HG03442 (cell line): ENCODE measurements around the gene KCNQ1.

Experiments used
- ATAC-seq: cut with Tn5 transposase; IDR thresholded peaks from one replicate; pipeline ENCODE4 v1.9.1; 2021; ENCODE audit warnings: mild to moderate bottlenecking, moderate library complexity; ENCODE audit not compliant: unreplicated experiment

The KCNQ1 gene

DNA sequence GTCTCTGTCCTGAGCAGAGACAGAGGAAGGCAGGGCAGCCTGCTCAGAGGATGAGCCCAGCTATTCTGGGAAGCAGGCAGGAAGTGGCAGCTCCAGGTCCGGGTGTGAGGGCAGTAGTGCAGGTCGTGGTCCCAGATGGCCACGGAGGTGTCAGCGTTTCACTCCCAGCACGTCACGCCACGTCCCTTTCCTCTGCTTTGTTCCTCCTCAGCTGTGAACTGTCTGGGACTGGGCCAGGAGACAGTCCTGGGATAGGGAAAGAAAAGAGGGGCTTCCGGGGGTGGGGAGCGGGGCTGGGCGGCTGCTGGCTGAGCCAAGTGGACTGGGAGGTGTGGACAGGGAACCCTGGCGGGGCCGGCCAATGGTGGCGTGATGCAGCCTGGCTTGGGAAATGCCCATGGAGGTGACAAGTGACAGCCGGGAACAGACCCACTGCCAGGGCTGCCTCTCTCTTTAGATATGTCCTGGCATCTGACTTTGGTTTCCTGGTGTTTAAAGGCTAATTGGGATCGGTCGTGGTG, 64.7 kb downstream of the KCNQ1 start:
- no peak for ATAC-seq

DNA sequence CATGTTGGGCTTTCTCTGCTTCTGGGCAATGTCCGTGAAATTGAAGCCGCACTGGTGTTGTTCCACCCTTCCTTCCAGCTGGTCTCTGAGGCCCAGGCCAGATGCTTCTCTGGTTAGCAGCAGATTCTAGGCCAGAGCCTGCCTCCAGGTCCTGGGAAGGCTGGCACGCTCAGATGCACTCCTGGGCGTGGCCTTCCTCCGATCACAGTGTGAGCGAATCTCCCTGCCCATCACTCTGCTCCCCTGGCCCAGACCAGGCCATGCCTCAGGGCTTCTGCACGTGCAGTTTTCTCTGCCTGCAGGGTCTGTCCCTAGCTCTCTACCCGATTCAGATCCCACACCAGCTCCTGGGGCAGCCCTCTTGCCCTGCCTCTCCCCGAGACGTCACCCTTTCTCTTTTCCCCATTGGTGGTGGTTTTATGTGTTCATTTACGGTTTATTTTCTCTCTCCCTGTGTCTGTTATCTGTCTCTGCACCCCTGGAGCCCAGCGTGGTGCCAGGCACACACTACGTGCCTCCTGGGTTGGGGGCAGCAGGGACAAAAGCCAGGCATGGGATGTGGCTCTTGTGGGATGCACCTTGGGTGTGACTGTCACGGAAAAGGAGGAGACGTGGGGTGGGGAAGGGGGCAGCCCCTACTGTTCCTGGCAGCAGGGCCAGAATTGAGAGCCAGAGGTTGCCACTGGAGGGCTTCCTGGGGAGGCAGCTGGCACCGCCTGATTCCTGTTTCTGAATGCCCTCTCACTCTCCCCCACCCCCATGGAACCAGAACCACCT, 66.0 kb downstream of the KCNQ1 start:
- ATAC-seq, result no peak

DNA sequence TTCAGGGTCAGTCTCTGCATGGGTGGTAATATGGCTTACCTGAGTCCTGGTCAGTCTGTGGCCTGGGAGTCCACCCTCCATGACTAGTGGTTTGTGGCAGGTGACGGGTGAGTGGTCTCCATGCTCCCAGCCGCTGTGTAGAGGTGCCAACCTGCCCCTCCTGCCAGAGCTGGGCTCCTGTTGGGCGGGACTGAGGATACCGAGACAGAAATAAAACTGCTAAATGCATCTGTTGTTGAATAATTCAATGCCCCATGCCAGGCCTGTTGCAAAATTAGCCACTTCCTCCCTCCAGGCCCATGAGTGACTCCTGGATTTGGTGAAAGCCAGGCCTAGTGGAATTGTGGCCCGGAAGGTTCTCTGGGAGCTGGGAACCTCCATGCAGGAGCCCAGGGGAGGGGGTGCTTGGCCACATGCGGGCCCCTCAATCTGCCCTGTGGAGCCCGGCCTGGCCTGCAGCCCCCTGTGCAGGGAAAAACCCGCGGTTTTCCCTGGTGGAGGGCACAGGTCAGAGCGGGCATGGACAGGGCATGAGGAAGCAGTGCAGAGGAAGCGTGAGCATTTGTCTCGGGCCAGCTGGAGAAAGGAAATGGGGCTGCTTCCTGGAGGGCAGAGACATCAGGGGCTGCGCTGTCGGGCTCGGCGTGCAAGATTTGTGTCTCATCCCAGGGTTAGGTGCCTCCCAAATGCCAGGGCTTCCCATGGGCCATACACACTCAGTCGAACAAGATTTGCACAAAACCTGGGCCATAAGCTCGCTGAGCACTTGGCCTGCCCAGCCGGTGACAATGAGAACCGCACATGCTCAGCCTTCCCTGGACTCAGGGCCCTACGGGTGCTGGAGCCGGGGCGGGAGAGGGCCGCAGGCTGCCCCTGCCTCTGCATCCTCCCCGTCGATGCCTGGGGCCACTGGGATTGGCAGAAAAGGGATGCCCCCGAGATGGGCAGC, 66.9 kb downstream of the KCNQ1 start:
- ATAC-seq, result no peak

DNA sequence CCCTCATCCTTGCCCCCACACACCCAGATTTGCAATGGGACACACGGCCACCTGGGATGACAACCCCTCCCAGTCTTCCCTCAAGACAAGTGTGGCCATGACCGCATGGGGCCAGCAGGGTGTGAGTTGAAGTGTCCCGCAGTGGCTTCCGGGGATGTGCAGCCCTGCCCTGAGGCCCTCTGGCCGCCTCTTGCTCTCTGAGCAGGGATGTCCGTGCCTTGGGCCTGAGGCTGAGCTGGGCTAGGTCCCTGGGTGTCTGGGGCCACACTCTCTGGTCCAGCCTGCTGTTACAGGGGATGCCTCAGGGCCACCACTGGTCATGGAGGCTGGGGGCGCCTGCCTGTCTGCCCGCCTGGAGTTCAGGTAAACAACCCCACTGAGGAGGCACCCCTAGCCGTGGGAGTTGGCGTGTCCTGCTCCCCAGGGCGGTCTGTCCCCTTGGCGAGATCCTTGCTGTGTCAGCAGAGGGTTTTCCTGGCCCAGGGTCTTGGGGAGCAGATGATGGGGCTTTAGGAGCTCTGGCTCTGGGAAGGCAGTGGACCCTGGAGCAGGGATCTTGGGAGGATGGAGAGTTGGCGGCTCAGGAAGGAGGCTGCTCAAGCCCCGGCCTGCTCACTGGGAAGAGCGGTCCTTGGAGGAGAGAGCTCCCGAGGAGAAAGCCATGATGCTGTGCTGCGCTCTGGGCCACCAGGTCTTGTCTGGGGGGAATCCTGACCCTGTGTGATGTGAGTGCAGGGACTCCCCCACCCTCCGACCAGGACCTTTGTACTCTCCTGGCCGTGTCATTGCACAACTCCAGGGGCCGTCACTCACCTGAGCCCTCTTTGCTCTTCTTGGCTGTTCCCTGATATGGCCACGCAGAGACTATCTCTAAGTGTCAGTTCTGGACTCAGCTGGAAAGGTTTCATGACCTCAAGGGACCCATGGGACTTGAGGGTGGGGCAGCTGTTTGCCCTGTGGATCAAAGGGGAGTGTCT, 67.9 kb downstream of the KCNQ1 start:
- ATAC-seq, result no peak

DNA sequence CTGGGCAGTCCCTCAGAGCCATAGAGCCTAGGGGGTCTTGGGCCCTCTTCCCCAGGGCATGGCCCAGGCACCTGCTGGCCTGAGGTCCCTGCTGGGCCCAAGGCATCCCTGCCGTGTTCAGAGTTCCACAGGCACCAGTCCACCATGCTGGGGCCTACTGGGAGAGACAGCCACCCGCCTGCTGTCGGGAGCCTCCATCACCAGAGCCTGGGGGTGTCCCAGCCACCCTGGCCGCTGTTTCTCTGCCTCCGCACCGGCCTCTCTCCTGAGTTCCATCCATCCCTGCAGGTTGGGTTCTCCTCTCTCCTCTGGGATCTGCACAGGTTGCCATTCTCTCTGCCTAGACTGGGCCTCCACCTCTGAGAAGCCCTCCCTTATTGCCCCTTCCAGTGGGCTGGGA, 68.6 kb downstream of the KCNQ1 start:
- no peak for ATAC-seq

DNA sequence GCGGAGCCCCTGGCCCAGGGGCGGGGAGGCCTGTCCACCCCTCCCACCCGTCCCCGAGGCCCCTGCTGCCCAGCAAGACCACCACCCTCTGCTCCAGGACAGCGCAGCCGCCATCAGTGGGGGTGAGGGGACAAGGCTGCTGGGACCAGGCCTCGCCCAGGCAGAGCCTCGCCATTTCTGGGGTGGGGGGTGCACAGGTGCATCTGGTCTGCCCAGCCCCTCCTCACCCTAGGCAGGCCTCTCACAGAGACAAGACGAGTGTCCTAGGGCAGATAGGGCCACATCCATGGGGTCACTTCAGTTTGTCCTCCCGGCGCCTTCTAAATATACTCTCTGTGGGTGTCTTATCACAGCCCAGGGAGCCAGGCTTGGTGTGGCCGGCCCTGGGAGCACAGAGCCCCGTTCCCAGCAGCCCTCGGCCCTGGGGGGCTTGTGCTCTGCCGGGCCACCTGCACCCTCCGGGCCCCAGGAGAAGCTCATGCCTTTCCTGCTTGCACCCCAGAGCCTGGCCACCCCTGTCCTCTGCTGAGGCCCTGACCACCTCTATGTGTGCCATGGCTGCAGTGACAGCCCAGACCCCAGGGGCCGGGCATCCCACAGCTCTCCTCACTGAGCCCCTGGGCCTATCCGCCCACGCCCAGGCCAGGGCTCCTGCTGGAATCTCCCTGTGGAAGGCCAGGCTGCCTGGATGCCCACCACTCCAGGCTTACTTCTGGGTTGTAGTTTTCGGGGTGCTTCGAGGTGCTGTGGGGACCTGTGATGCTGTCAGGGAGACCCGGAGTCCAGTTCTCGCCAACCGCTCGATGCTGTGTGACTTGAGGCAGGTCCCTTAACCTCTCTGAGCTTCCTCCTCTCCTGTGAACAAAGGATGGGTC, 70.8 kb downstream of the KCNQ1 start:
- no peak for ATAC-seq

DNA sequence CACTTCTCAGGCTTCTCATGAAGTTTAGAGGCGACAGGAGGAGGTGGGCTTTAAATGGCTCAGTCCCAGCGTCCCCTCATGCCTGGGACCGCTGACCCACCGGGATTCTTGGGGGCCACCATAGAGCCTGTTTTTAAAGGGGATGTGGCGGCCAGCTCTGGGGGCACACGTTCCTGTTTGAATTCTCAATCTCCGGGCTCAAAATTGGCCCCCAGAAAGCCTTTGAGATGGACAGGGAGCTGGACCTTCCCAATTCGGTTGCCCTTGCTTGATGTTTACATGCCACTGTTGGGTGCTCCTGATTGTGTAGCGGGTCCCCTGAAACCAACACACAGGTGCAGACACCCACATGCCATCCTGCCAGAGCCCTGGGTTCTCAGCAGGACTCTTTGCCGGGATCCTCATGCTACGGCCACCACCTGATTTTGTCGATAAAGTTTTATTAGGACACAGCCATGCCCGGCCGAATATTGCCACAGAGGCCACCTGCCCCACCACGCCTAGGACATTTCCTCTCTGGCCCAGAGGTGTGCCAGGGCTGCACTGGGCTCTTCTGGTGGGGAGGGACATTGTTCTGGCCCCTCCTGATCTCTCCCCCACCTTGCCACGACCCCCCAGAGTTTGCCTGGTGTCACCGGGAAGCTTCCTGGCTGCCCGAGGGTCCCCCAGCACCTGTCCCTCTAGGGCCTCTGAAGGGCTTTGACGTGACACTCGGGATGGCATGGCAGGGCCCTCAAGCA, 71.6 kb downstream of the KCNQ1 start:
- ATAC-seq, result no peak

DNA sequence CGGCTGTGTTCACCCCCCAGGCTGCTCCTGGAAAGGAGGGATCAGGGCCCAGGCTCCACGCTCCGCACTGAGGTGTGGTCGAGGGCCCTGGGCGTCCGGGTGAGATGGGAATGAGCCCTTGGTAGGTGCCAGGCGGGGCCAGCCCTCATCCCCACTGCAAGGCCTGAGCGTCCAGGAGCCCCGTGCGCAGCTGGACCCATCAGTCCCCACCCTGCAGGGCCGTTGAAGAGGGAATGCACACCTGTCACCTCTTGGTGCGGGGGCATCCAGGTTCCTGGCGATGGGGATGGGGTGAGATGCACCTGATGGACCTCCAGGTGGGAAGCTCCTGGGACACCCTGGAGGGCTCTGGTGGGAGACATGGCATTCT, 72.2 kb downstream of the KCNQ1 start:
- no peak for ATAC-seq

DNA sequence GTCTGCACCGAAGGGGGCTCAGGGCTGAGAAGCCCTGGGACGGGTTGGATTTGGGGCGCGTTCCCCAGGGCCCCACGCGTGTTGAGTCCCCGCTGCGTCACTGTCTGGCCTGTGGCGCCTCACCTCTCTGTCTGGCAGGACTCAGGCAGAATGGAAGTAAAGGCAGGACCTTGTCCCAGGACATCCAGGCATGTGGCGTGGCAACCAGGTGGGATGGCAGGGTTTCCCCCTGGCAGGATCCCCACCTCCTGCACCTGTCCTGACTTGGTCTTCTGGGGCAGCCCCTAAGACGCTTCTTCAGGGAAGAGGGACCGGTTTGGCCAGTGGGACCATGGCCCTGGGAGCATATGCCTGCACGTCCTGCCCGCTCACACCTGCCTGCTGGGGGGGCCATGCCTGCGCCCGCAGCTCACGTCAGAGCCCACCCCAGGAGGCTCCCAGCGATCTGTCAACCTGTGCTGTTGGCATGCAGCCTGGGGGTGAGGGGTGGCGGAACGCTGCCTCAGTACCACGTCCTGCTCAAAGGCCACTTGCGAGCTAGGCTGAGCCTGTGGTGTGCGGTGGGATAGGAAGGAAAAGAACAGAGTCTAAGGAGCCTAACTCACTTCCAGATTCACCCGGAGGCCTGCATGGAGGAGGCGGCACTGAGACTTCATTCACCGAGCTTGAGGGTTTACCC, 72.7 kb downstream of the KCNQ1 start:
- no peak for ATAC-seq

DNA sequence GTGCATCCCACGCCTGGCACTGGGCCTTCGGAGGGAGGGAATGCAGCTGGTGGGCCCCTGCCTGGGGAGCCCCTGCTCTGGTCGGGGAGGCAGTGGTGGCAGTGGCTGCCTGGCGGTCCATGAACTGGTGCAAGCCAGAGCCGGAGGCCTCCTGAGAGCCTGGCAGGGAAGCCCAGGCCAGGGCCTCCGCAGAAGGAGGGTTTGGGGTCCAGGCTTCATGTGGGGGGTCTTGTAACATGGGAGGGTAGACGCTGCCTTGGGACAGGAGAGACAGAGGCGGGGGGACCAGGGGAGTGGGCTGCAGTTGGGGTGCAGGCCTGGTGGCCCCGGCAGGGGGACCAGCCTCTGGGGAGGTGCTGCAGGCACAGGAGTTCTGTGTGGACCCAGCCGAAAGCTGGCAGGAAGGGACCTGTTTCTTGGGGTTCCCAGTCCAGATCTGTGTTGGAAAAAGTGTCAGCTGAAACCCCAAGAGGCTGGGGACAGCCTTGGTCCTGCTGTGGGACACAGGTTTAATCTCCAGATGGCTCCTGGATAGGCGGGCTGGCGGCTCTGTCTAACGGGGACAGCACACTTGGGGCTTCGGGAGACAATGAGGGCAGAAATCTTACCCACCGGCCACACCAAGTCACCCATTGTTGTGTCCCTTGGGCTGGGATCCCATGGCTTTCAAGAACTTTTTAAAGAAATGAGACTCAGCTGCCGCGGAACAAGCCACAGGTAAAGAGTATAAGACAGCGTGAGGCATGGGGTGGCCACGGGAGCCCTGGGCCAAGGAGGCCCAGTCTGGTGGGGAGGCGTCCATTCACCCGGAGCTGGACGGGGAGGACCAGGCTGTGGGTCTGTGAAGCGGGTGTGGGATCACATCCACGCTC, 73.5 kb downstream of the KCNQ1 start:
- no peak for ATAC-seq

DNA sequence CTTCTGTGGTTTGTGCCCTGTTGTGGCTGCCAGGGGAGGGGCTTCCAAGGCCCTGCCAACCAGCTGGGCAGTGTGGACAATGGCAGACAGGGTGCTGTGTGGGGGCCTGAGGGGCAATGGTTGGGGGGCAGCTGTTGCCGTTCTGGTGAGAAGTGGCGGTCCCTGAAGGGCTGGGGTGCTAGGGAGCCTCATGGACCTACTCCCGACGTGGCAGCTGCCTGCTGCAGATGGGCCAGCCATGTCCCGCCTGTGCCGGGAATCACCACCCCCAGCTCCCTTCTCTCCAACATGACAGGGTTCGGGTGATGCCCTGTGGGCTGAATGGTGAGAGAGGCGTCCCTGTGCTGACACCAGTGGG, 74.2 kb downstream of the KCNQ1 start:
- ATAC-seq, result no peak

DNA sequence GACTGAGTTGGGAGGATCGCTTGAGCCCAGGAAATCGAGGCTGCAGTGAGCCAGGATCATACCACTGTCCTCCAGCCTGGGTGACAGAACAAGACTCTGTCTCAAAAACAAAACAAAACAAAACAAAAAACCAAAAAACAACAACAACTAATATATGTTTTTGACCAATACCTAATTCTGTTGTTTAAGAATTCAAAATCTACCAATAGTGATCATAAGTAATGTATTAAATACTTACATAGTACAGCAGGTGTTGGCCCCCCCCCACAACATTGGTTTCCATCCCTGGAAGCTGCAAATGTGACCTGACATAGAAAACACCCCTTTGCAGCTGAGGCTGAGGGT, 74.7 kb downstream of the KCNQ1 start:
- no peak for ATAC-seq

DNA sequence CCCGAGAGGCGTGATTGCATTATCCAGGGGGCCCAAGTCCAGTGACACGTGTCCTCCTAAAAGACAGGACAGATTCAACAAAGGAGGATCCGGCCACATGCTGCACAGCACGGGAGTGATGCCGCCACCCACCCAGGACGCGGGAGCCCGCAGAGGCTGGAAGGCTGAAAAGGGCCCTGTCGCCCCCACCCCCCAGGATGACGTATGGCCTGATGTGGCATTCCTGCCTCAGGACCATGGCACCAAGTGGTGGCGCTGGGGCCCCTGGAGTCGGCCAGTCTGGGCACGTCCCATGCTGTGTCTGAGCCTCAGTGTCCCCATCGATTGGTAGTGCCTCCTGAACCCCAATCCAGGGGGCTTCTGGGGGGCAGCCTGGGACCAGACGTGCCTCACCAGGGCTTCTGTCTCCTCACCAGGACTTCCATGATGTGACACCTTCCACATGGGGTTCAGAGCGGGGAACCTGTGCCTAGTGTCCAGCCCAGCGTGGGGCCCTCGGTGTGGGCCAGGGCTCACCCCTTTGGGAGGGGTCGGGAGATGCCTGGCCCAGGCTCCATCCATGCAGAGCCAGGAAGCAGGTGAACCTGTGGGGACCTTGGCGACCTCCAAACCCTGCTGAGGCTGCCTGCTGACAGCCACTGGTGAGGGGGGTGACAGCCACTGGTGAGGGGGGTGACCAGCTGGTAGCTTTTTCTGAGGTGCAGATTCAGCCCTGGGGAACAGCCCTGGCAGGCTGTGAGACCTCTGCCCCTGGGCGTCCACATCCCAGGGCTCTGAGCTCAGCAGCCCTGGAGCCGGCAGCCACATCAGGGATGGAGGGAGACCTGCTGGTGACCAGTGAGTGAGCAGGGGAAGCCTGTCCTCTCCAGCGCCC, 75.3 kb downstream of the KCNQ1 start:
- no peak for ATAC-seq

DNA sequence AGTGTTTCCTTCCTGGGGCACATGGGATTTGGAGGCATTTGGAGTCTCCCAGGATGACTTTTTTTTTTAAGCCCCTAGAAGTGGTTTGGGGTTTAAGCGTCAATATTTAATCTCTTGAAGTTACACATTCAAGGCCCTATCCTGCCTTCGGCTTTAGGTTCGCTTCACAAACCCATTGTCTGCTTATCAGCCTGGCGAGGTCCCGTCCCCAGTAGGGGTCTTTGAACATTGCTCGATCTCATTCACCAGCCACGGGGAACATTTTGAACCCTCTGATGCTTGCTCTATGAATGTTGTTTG, 75.9 kb downstream of the KCNQ1 start:
- no peak for ATAC-seq

DNA sequence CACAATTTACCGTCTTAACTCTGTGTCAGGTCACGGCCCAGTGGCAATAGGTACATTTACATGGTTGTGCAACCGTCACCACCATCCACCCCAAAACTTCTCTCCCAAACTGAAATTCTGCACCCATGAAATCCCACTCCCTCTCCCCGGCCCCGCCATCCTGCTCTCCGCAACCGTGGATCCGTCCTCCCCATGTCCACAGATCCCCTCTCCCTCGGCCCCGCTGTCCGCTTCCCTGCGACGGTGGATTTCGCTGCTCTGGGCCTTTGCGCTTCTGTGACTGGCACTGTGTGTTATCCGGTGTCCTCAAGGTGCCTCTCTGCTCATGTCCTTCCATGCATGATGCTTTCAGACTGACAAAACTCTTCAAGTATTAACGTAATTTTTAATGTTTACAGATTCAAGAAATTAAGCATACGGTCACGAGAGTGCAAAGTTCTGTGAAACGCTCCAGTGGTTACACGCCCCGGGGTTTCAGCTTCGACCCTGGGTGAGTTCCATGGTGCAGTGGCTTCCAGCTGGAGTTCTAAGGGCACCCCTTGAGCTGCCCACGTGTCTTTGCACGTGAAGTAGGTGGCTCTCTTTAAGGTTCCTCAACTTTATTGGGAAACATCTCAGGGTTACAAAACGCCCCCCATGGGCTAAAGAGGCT, 76.4 kb downstream of the KCNQ1 start:
- ATAC-seq, result no peak
